GM23248 (cell line): ENCODE results near the gene SHROOM2.

Experiments
- EZH2 ChIP-seq: fragments of 200-600 bp; sonication (generic); IDR thresholded peaks from 2 replicates; pipeline ENCODE4 v1.6.1; 2018; ENCODE audit warnings: antibody characterized with exemption, mild to moderate bottlenecking; ENCODE audit not compliant: insufficient read depth, poor library complexity, severe bottlenecking
- EZH2phosphoT487 ChIP-seq: fragments of 200-600 bp; sonication (generic); IDR thresholded peaks from 2 replicates; pipeline ENCODE4 v1.6.1; 2018; ENCODE audit warnings: antibody characterized with exemption, moderate library complexity, mild to moderate bottlenecking, low read depth; ENCODE audit not compliant: insufficient read depth

DNA sequence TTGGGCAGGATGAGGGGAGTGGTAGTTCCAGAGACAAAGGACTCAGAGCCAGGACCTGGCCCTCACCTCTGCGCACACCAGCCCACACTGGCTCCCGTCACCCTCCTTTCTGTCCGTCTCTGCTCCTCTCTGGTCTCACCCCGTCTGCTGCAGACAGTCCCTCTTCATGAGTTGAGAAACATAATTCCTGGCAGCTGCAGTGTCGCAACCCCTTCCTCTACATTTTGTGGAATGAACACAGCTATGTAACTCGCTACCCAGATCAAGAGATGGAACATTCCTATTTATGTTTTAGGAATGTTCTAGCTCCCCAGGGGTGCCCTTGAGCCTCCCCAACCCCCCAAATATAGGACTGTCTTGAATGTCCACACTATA, 59.3 kb downstream of the SHROOM2 start:
- TF ChIP-seq EZH2: no peak
- no peak for TF ChIP-seq EZH2phosphoT487
